ENCODE data around the gene DUSP1. TPM values are rescaled to one million over a fixed set of nuclear protein-coding genes. Genes with fewer than 3 reads are reported as not detected.
"Not testable (repeated sequence)": the region's sequence is repeated elsewhere in the genome, so short reads cannot be mapped to it uniquely, and the experiment has no call there.

DUSP1 gene
- total RNA-seq, 1 donor from 2014 or later = 40.7 TPM

DNA sequence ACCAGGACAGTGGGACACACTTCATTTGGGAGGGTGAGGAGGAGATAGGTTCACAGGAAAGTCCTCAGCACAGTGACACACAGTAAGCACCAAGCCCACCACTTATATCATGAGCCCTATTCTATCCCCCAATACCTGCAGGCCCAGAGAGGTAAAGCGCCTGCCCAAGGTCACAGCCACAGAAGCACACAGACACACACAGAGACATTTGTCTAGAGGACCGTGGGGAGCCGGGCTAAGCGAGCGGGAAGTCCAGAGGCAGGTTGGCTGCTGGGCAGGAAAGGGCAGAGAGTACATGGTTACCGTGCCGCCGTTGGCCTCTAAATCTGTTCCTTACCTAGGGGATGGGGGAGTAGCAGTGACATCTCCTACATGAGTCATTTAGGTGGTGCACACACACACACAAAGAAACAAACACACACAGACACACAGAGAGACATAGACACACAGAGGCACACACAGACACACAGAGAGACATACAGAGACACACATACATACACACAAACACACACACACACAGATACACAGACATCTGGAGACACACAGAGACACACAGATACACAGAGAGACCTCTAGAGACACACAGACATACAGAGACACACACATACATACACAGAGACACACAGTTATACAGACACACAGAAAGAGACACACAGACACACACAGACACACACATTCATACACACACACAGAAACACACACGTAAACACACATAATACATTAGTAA, 15.9 kb upstream of the DUSP1 start:
- DNase-seq (ENCODE audit: low spot score, unreplicated experiment) = no peak
- H3K4me3 Mint-ChIP-seq (ENCODE audit: low read depth) = no peak overlapping the region
- TF ChIP-seq, protein P1, sequence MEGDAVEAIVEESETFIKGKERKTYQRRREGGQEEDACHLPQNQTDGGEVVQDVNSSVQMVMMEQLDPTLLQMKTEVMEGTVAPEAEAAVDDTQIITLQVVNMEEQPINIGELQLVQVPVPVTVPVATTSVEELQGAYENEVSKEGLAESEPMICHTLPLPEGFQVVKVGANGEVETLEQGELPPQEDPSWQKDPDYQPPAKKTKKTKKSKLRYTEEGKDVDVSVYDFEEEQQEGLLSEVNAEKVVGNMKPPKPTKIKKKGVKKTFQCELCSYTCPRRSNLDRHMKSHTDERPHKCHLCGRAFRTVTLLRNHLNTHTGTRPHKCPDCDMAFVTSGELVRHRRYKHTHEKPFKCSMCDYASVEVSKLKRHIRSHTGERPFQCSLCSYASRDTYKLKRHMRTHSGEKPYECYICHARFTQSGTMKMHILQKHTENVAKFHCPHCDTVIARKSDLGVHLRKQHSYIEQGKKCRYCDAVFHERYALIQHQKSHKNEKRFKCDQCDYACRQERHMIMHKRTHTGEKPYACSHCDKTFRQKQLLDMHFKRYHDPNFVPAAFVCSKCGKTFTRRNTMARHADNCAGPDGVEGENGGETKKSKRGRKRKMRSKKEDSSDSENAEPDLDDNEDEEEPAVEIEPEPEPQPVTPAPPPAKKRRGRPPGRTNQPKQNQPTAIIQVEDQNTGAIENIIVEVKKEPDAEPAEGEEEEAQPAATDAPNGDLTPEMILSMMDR (IDR thresholded peaks at IDR 0.05; ENCODE audit: unreplicated experiment) = no peak
- no peaks in the 10 kb centered on the region for H3K27me3 Mint-ChIP-seq
- no peak overlapping the region for H3K27ac Mint-ChIP-seq
- H3K36me3 Mint-ChIP-seq (ENCODE audit: insufficient read depth) = no peaks in the 10 kb centered on the region
- H3K4me1 Mint-ChIP-seq (ENCODE audit: low read depth) = peaks cover 3% of the 10 kb centered on the region
- H3K9me3 Mint-ChIP-seq (ENCODE audit: low read depth) = no peaks in the 10 kb centered on the region

DNA sequence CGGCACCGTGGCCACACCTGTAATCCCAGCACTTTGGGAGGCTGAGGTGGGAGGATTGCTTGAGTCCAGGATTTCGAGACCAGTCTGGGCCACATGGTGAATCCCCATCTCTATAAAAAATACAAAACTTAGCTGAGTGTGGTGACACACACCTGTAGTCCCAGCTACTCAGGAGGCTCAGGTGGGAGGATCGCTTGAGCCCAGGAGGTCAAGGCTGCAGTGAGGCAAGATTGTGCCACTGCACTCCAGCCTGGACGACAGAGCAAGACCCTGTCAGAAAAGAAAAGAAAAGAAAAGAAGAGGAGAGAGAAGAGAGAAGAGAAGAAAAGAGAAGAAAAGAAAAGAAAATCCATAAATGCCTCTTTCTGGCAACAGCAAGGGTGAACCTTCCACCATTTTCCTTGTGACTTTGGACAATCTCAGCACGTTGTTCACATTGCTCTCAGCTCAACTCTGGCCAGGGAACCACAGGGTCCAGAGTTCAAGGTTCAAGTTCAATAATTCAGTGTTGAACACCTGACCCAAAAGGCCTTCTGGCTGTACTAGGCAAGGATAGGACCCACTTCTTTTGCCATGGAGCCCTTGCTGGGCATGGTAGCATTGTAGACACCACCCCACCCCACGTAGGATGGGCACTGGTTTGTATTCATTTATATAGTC, 14.6 kb upstream of the DUSP1 start:
- DNase-seq (ENCODE audit: low spot score, unreplicated experiment) = no peak
- H3K9me3 Mint-ChIP-seq (ENCODE audit: low read depth) = no peaks in the 10 kb centered on the region
- TF ChIP-seq, protein P1 (IDR thresholded peaks at IDR 0.05; ENCODE audit: unreplicated experiment) = no peak
- peaks cover 3% of the 10 kb centered on the region for H3K4me1 Mint-ChIP-seq (ENCODE audit: low read depth)
- no peak overlapping the region for H3K4me3 Mint-ChIP-seq (ENCODE audit: low read depth)
- no peaks in the 10 kb centered on the region for H3K27me3 Mint-ChIP-seq
- H3K36me3 Mint-ChIP-seq (ENCODE audit: insufficient read depth) = no peaks in the 10 kb centered on the region
- H3K27ac Mint-ChIP-seq = no peak overlapping the region

DNA sequence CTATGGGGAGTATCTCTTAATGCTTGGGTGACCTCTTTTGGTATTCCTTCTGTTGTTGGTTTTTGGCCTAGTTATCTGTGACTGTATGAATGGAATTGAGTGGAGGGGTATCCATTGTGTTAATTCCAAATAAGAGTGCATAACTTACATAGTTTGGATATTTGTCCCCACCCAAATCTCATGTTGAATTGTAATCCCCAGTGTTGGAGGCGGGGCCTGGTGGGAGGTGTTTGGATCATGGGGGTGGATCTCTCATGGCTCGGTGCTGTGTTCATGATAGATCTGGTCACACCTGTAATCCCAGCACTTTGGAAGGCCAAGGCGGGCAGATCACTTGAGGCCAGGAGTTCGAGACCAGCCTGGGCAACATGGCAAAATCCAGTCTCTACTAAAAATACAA, 13.2 kb upstream of the DUSP1 start:
- not testable (repeated sequence) for H3K4me1 Mint-ChIP-seq (ENCODE audit: low read depth); H3K9me3 Mint-ChIP-seq (ENCODE audit: low read depth); DNase-seq (ENCODE audit: low spot score, unreplicated experiment); H3K27me3 Mint-ChIP-seq; H3K36me3 Mint-ChIP-seq (ENCODE audit: insufficient read depth)
- peak overlapping the region; percentile 44 for H3K4me3 Mint-ChIP-seq (ENCODE audit: low read depth)
- H3K27ac Mint-ChIP-seq = peak overlapping the region; percentile 18

DNA sequence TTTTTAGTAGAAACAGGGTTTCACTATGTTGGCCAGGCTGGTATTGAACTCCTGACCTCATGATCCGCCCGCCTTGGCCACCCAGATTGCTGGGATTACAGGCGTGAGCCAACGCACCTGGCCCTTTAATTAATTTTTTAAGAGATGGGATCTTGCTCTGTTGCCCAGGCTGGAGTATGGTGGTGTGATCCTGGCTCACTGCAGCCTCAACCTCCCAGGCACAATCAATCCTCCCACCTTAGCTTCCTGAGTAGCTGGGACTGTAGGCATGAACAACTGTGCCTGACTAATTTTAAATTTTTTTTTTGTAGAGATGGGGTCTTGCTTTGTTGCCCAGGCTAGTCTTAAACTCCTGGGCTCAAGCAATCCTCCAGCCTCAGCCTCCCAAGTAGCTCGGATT, 12.3 kb upstream of the DUSP1 start:
- not testable (repeated sequence) for DNase-seq (ENCODE audit: low spot score, unreplicated experiment); H3K9me3 Mint-ChIP-seq (ENCODE audit: low read depth); H3K27ac Mint-ChIP-seq; H3K4me1 Mint-ChIP-seq (ENCODE audit: low read depth); H3K36me3 Mint-ChIP-seq (ENCODE audit: insufficient read depth); H3K27me3 Mint-ChIP-seq; H3K4me3 Mint-ChIP-seq (ENCODE audit: low read depth)

DNA sequence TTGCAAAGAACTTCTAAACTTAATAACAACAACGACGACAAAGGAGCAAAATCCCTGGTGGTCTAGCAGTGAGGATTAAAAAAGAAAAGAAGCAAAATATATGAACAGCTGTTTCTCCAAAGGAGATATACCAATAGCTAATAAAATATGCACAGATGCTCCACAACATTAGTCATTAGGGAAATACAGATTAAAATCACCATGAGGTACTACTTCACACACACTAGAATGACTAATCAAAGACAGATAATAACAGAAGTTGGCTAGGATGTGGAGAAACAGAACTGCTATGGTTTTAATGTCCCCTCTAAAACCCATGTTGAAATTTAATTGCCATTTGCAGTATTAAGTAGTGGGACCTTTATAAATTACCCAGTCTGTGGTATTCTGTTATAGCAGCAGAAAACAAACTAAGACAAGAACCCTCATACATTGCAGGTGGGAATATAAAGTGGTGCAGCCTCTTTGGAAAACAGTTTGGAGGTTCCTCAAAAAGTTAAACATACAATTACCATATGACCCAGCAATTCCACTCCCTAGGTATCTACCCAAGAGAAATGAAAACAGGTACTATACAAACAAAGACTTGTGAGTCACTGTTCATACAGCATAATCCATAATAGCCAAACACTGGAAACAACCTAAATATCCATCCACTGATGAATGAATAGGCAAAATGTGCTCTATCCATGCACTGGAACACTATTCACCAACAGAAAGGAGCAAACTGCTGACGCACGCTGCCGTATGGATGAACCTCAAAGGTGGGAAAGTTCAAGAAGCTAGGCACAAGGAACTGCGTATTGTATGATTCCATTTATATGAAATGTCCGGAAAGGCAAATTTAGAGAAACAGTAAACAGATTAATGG, 11.4 kb upstream of the DUSP1 start:
- DNase-seq (ENCODE audit: low spot score, unreplicated experiment) = no peak
- no peaks in the 10 kb centered on the region for H3K9me3 Mint-ChIP-seq (ENCODE audit: low read depth)
- no peak overlapping the region for H3K4me3 Mint-ChIP-seq (ENCODE audit: low read depth)
- H3K4me1 Mint-ChIP-seq (ENCODE audit: low read depth) = peaks cover 18% of the 10 kb centered on the region
- no peaks in the 10 kb centered on the region for H3K36me3 Mint-ChIP-seq (ENCODE audit: insufficient read depth)
- no peaks in the 10 kb centered on the region for H3K27me3 Mint-ChIP-seq
- peak overlapping the region; percentile 53 for H3K27ac Mint-ChIP-seq
- TF ChIP-seq, protein P1 (IDR thresholded peaks at IDR 0.05; ENCODE audit: unreplicated experiment) = no peak

DNA sequence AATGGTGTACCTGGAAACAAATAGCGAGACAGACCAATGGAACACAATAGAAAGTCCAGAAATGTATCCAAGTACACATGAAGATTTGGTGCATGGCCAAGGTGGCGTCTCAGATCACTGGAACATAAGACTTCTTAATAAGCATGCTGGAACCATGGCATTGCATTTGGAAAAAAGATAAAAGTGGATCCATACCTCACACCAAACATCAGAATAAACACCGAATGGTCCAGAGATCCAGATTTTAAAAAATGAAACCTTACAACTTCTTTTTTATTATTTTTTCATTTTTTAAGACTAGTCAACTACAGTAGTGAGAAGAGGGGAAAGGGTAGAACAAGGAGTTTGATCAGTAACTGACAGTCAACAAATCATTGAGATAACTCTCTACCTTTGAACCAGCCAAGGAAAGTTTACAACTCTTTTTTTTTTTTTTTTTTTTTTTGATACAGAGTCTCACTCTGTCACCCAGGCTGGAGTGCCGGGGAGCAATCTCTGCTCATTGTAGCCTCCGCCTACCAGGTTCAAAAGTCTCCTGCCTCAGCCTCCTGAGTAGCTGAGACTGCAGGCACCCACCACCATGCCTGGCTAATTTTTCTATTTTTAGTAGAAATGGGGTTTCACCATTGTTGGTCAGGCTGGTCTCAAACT, 8.8 kb upstream of the DUSP1 start:
- H3K36me3 Mint-ChIP-seq (ENCODE audit: insufficient read depth) = no peaks in the 10 kb centered on the region
- no peaks in the 10 kb centered on the region for H3K9me3 Mint-ChIP-seq (ENCODE audit: low read depth)
- no peak for DNase-seq (ENCODE audit: low spot score, unreplicated experiment)
- no peak overlapping the region for H3K4me3 Mint-ChIP-seq (ENCODE audit: low read depth)
- peaks cover 6% of the 10 kb centered on the region for H3K27me3 Mint-ChIP-seq
- H3K4me1 Mint-ChIP-seq (ENCODE audit: low read depth) = peaks cover 24% of the 10 kb centered on the region
- H3K27ac Mint-ChIP-seq = no peak overlapping the region
- TF ChIP-seq, protein P1 (IDR thresholded peaks at IDR 0.05; ENCODE audit: unreplicated experiment) = no peak
